Thoracic aorta (tissue), 2 donors: ENCODE data around the gene GPR78. TPM values are rescaled to one million over a fixed set of nuclear protein-coding genes. Genes with fewer than 3 reads are reported as not detected.

Source experiments
- ATAC-seq: fragments of 150-250 bp; one replicate; pipeline ENCODE4 v1.8.0; 2017; ENCODE audit warnings: low read depth; ENCODE audit not compliant: insufficient number of reproducible peaks, low FRiP score
- DNase-seq: peaks from one replicate; pipeline ENCODE4 v3.0.0-alpha.2; 2020; ENCODE audit warnings: low spot score
- H3K27ac ChIP-seq, 2 donors: fragments of 200-600 bp; sonication (generic); 1 replicate in 1 of 2; 2 replicates in 1 of 2; pipeline ENCODE4 v1.5.1; 2016; ENCODE audit warnings: mild to moderate bottlenecking in 2 of 2, moderate library complexity in 2 of 2
- H3K27me3 ChIP-seq: fragments of 200-600 bp; sonication (generic); replicated peaks from 2 replicates; pipeline ENCODE4 v1.6.0; 2016; ENCODE audit warnings: mild to moderate bottlenecking; ENCODE audit not compliant: insufficient read depth
- H3K36me3 ChIP-seq: fragments of 200-600 bp; sonication (generic); one replicate; pipeline ENCODE4 v1.5.1; 2016
- H3K4me1 ChIP-seq, 2 donors: fragments of 200-600 bp; sonication (generic); 1 replicate in 1 of 2; 2 replicates in 1 of 2; pipeline versions ENCODE4 v1.5.1 to v1.6.0; 2016; ENCODE audit warnings: low read depth in 2 of 2, mild to moderate bottlenecking in 1 of 2; ENCODE audit not compliant: control insufficient read depth in 1 of 2
- H3K4me3 ChIP-seq: fragments of 200-600 bp; sonication (generic); 2 replicates; pipeline ENCODE4 v1.5.1; 2016; ENCODE audit warnings: mild to moderate bottlenecking
- H3K9me3 ChIP-seq: fragments of 200-600 bp; sonication (generic); 2 replicates; pipeline ENCODE4 v1.5.1; 2016
- total RNA-seq, 2 donors: library from RNA; depleted of rRNA; stranded (reverse); fragments of >200 nt; gene quantifications; one replicate each; pipeline versions ENCODE4 v1.1.0 to v1.2.3, GENCODE V29; 2016
- TF ChIP-seq, protein P1 (sequence below): fragments of 200-600 bp; sonication (generic); IDR thresholded peaks from one replicate; pipeline ENCODE4 v1.5.1; 2019; ENCODE audit warnings: antibody characterized with exemption

The GPR78 gene
- total RNA-seq, 2 donors from 2014 or later: not detected

DNA sequence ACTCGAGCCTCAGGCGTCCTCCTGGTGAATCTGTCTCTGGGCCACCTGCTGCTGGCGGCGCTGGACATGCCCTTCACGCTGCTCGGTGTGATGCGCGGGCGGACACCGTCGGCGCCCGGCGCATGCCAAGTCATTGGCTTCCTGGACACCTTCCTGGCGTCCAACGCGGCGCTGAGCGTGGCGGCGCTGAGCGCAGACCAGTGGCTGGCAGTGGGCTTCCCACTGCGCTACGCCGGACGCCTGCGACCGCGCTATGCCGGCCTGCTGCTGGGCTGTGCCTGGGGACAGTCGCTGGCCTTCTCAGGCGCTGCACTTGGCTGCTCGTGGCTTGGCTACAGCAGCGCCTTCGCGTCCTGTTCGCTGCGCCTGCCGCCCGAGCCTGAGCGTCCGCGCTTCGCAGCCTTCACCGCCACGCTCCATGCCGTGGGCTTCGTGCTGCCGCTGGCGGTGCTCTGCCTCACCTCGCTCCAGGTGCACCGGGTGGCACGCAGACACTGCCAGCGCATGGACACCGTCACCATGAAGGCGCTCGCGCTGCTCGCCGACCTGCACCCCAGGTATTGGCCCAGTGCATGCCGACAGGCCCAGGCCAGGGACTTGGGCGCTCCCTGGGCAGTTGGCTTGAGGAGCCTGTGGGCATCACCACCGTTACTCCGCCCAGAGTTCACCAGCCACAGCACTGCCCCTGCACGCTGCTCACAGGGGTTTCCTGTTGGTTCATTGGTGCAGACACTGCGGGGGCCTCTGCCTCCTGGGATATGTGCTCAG, 1.1 kb downstream of the GPR78 start:
- no peak for DNase-seq
- no peak overlapping the region for H3K27ac ChIP-seq
- H3K4me3 ChIP-seq: no peak overlapping the region
- no peaks in the 10 kb centered on the region for H3K27me3 ChIP-seq
- no peaks in the 10 kb centered on the region for H3K36me3 ChIP-seq
- H3K4me1 ChIP-seq: no peaks in the 10 kb centered on the region
- TF ChIP-seq, protein P1, sequence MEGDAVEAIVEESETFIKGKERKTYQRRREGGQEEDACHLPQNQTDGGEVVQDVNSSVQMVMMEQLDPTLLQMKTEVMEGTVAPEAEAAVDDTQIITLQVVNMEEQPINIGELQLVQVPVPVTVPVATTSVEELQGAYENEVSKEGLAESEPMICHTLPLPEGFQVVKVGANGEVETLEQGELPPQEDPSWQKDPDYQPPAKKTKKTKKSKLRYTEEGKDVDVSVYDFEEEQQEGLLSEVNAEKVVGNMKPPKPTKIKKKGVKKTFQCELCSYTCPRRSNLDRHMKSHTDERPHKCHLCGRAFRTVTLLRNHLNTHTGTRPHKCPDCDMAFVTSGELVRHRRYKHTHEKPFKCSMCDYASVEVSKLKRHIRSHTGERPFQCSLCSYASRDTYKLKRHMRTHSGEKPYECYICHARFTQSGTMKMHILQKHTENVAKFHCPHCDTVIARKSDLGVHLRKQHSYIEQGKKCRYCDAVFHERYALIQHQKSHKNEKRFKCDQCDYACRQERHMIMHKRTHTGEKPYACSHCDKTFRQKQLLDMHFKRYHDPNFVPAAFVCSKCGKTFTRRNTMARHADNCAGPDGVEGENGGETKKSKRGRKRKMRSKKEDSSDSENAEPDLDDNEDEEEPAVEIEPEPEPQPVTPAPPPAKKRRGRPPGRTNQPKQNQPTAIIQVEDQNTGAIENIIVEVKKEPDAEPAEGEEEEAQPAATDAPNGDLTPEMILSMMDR: no peak
- no peaks in the 10 kb centered on the region for H3K9me3 ChIP-seq
- ATAC-seq: no peak

- H3K9me3 ChIP-seq: no peaks in the 10 kb centered on the region
- DNase-seq (no peak), ATAC-seq (no peak)
- H3K36me3 ChIP-seq: no peaks in the 10 kb centered on the region
- H3K4me1 ChIP-seq: no peaks in the 10 kb centered on the region
- H3K27me3 ChIP-seq: no peaks in the 10 kb centered on the region
- no peak overlapping the region for H3K4me3 ChIP-seq
- TF ChIP-seq, protein P1: no peak
- H3K27ac ChIP-seq: no peak overlapping the region
These were observed 1.8 kb downstream of the GPR78 start for GRCh38 chr4:8582016-8582415.

GRCh38 chr4:8582436-8582835, 2.2 kb downstream of the GPR78 start:
- H3K36me3 ChIP-seq: no peaks in the 10 kb centered on the region
- H3K4me1 ChIP-seq: no peaks in the 10 kb centered on the region
- no peak overlapping the region for H3K27ac ChIP-seq
- no peaks in the 10 kb centered on the region for H3K27me3 ChIP-seq
- DNase-seq: no peak
- no peak overlapping the region for H3K4me3 ChIP-seq
- TF ChIP-seq, protein P1: no peak
- ATAC-seq: no peak
- H3K9me3 ChIP-seq: no peaks in the 10 kb centered on the region

DNA sequence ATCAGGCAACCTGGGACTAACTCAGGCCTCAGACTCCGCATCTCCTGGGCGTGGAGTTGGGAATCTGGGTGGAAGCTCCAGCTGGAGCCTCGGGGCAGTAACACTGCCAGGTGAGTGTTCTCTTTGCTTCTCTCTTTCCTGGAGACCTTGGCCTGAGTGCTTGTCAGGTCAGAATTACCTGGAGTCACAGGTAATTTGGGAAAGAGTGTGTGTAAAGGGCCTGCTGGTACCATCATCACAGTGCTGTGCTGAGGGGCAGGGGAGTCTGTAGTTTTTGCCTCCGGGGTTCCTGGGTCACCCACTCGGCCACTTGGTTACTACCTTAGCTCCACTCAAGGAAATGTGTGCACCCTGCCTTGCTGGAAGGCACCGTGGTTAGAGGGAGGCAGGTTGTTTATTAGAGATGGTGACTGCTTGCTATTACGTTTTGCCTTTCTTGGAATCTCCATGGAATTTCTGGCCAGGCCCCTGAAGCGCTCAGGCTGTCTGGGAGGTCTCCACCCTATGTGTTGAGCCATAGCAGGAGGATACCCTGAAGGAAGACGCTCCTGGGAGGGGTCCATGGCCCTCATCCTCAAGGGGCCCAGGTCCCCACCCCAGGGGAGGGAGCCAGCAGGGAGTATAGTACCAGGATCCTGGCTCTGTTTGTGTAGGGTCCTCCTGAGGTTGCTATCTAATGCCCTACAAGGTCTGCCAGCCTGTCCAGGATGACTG, 2.9 kb downstream of the GPR78 start:
- H3K9me3 ChIP-seq: no peaks in the 10 kb centered on the region
- TF ChIP-seq, protein P1: no peak
- ATAC-seq (no peak), DNase-seq (no peak)
- no peak overlapping the region for H3K4me3 ChIP-seq
- no peaks in the 10 kb centered on the region for H3K36me3 ChIP-seq
- H3K27ac ChIP-seq: no peak overlapping the region
- H3K27me3 ChIP-seq: no peaks in the 10 kb centered on the region
- no peaks in the 10 kb centered on the region for H3K4me1 ChIP-seq

GRCh38 chr4:8583655-8584025, 3.4 kb downstream of the GPR78 start:
- Histone ChIP-seq H3K27me3 (no peaks in the 10 kb centered on the region), H3K4me3 (no peak overlapping the region), H3K36me3 (no peaks in the 10 kb centered on the region), H3K4me1 (no peaks in the 10 kb centered on the region), H3K27ac (no peak overlapping the region), H3K9me3 (no peaks in the 10 kb centered on the region)
- TF ChIP-seq, protein P1: no peak
- ATAC-seq (no peak), DNase-seq (no peak)
